ENCODE results near the gene TMEM178B. TPM values are rescaled to one million over a fixed set of nuclear protein-coding genes. Genes with fewer than 3 reads are reported as not detected.
"Not testable (repeated sequence)": the region's sequence is repeated elsewhere in the genome, so short reads cannot be mapped to it uniquely, and the experiment has no call there.

Gene TMEM178B
- total RNA-seq, 2 experiments from 2014 or later = 1.7 TPM

GRCh38 chr7:141387521-141388217 is 313.8 kb downstream of the TMEM178B start:
- H3K4me1 Mint-ChIP-seq = no peaks in the 10 kb centered on the region
- ChIA-PET POLR2A (no interaction called here), CTCF (no interaction called here)
- DNase-seq = no peak
- H3K27me3 Mint-ChIP-seq = peaks cover 4% of the 10 kb centered on the region
- no peak overlapping the region for H3K4me3 Mint-ChIP-seq
- no peak overlapping the region for H3K27ac Mint-ChIP-seq
- no peaks in the 10 kb centered on the region for H3K9me3 Mint-ChIP-seq
- H3K36me3 Mint-ChIP-seq (ENCODE audit: low read depth) = no peaks in the 10 kb centered on the region

- CTCF ChIA-PET = no interaction called here
Observed at GRCh38 chr7:141389140-141389796, 315.4 kb downstream of the TMEM178B start.

GRCh38 chr7:141390339-141390738 is 316.5 kb downstream of the TMEM178B start:
- no peaks in the 10 kb centered on the region for H3K4me1 Mint-ChIP-seq
- DNase-seq = no peak
- CTCF ChIA-PET = no interaction called here
- H3K27ac Mint-ChIP-seq = no peak overlapping the region
- H3K4me3 Mint-ChIP-seq = no peak overlapping the region
- H3K9me3 Mint-ChIP-seq = no peaks in the 10 kb centered on the region
- peaks cover 7% of the 10 kb centered on the region for H3K27me3 Mint-ChIP-seq
- H3K36me3 Mint-ChIP-seq (ENCODE audit: low read depth) = no peaks in the 10 kb centered on the region
- POLR2A ChIA-PET = no interaction called here

More at GRCh38 chr7:141389140-141389796, 315.4 kb downstream of the TMEM178B start:
- no peak for DNase-seq
- Mint-ChIP-seq H3K36me3 (ENCODE audit: low read depth) (no peaks in the 10 kb centered on the region), H3K9me3 (no peaks in the 10 kb centered on the region), H3K27ac (no peak overlapping the region), H3K4me3 (no peak overlapping the region), H3K4me1 (no peaks in the 10 kb centered on the region), H3K27me3 (peaks cover 6% of the 10 kb centered on the region)
- POLR2A ChIA-PET = no interaction called here

- Mint-ChIP-seq H3K4me1 (no peaks in the 10 kb centered on the region), H3K9me3 (no peaks in the 10 kb centered on the region), H3K27ac (no peak overlapping the region), H3K4me3 (no peak overlapping the region), H3K27me3 (peaks cover 9% of the 10 kb centered on the region), H3K36me3 (ENCODE audit: low read depth) (no peaks in the 10 kb centered on the region)
- ChIA-PET CTCF (no interaction called here), POLR2A (no interaction called here)
- DNase-seq = no peak
Observed at GRCh38 chr7:141393056-141393455, 319.2 kb downstream of the TMEM178B start.

GRCh38 chr7:141397236-141398163 is 323.6 kb downstream of the TMEM178B start:
- Mint-ChIP-seq H3K27me3 (peaks cover 7% of the 10 kb centered on the region), H3K36me3 (ENCODE audit: low read depth) (no peaks in the 10 kb centered on the region), H3K4me1 (no peaks in the 10 kb centered on the region), H3K27ac (no peak overlapping the region), H3K4me3 (no peak overlapping the region), H3K9me3 (no peaks in the 10 kb centered on the region)
- no peak for DNase-seq
- ChIA-PET CTCF (no interaction called here), POLR2A (no interaction called here)

- CTCF ChIA-PET = no interaction called here
- Mint-ChIP-seq H3K27ac (no peak overlapping the region), H3K4me3 (no peak overlapping the region), H3K4me1 (no peaks in the 10 kb centered on the region), H3K36me3 (ENCODE audit: low read depth) (no peaks in the 10 kb centered on the region), H3K27me3 (peaks cover 1% of the 10 kb centered on the region), H3K9me3 (no peaks in the 10 kb centered on the region)
- POLR2A ChIA-PET = no interaction called here
- DNase-seq = no peak
Observed at GRCh38 chr7:141400356-141400755, 326.5 kb downstream of the TMEM178B start.

- Mint-ChIP-seq H3K9me3 (no peaks in the 10 kb centered on the region), H3K27ac (no peak overlapping the region), H3K4me1 (no peaks in the 10 kb centered on the region), H3K36me3 (ENCODE audit: low read depth) (no peaks in the 10 kb centered on the region), H3K4me3 (no peak overlapping the region), H3K27me3 (no peaks in the 10 kb centered on the region)
- CTCF ChIA-PET = interaction anchor here (1.2 kb wide), 1 partner anchor 335 kb away, joined by 3 read pairs; the partner anchor contains the start of gene SSBP1
- POLR2A ChIA-PET = no interaction called here
- no peak for DNase-seq
Observed at GRCh38 chr7:141402277-141402996, 328.6 kb downstream of the TMEM178B start.

- POLR2A ChIA-PET; H3K27ac Mint-ChIP-seq; H3K27me3 Mint-ChIP-seq; H3K4me1 Mint-ChIP-seq; DNase-seq; H3K9me3 Mint-ChIP-seq; H3K4me3 Mint-ChIP-seq; H3K36me3 Mint-ChIP-seq (ENCODE audit: low read depth): not testable (repeated sequence)
- CTCF ChIA-PET = interaction anchor here (1.2 kb wide), 1 partner anchor 334 kb away, joined by 3 read pairs; the partner anchor contains the start of gene SSBP1
Observed at GRCh38 chr7:141403846-141404245, 330.0 kb downstream of the TMEM178B start.

GRCh38 chr7:141406347-141406746 is 332.5 kb downstream of the TMEM178B start:
- ChIA-PET CTCF (no interaction called here), POLR2A (no interaction called here)
- no peak overlapping the region for H3K4me3 Mint-ChIP-seq

GRCh38 chr7:141407893-141408292 is 334.0 kb downstream of the TMEM178B start:
- Mint-ChIP-seq H3K36me3 (ENCODE audit: low read depth) (no peaks in the 10 kb centered on the region), H3K4me1 (no peaks in the 10 kb centered on the region), H3K4me3 (no peak overlapping the region), H3K27me3 (peaks cover 6% of the 10 kb centered on the region), H3K9me3 (no peaks in the 10 kb centered on the region), H3K27ac (no peak overlapping the region)
- ChIA-PET POLR2A (interaction anchor here (0.5 kb wide), 1 partner anchor 14 kb away, joined by 3 read pairs; no protein-coding TSS in a partner anchor), CTCF (no interaction called here)
- no peak for DNase-seq

More at GRCh38 chr7:141406347-141406746, 332.5 kb downstream of the TMEM178B start:
- DNase-seq = no peak
- Mint-ChIP-seq H3K27me3 (peaks cover 6% of the 10 kb centered on the region), H3K36me3 (ENCODE audit: low read depth) (no peaks in the 10 kb centered on the region), H3K27ac (no peak overlapping the region), H3K4me1 (no peaks in the 10 kb centered on the region), H3K9me3 (no peaks in the 10 kb centered on the region)

- H3K36me3 Mint-ChIP-seq (ENCODE audit: low read depth) = no peaks in the 10 kb centered on the region
- DNase-seq = no peak
- CTCF ChIA-PET = no interaction called here
- H3K4me3 Mint-ChIP-seq = no peak overlapping the region
- POLR2A ChIA-PET = interaction anchor here (0.5 kb wide), 1 partner anchor 13 kb away, joined by 3 read pairs; no protein-coding TSS in a partner anchor
- H3K9me3 Mint-ChIP-seq = no peaks in the 10 kb centered on the region
- no peak overlapping the region for H3K27ac Mint-ChIP-seq
- H3K4me1 Mint-ChIP-seq = no peaks in the 10 kb centered on the region
- peaks cover 6% of the 10 kb centered on the region for H3K27me3 Mint-ChIP-seq
Observed at GRCh38 chr7:141408440-141408839, 334.6 kb downstream of the TMEM178B start.

GRCh38 chr7:141409219-141409618 is 335.4 kb downstream of the TMEM178B start:
- ChIA-PET POLR2A (no interaction called here), CTCF (no interaction called here)
- no peaks in the 10 kb centered on the region for H3K36me3 Mint-ChIP-seq (ENCODE audit: low read depth)
- no peaks in the 10 kb centered on the region for H3K4me1 Mint-ChIP-seq
- H3K4me3 Mint-ChIP-seq = no peak overlapping the region
- peaks cover 6% of the 10 kb centered on the region for H3K27me3 Mint-ChIP-seq
- H3K27ac Mint-ChIP-seq = no peak overlapping the region
- H3K9me3 Mint-ChIP-seq = no peaks in the 10 kb centered on the region
- no peak for DNase-seq
